Suppressor macrophage treated with lipopolysaccharide for 4 hours (primary cell): ENCODE measurements around the gene MKKS.
"Not testable (repeated sequence)": the region's sequence is repeated elsewhere in the genome, so short reads cannot be mapped to it uniquely, and the experiment has no call there.

Source experiments
- DNase-seq: peaks from one replicate; pipeline ENCODE4 v3.0.0-alpha.2; 2020

Gene MKKS

GRCh38 chr20:10448270-10449156 is 14.5 kb upstream of the MKKS start:
- DNase-seq: no peak

- DNase-seq: peak; percentile 39
Measured at GRCh38 chr20:10447028-10447427, 13.0 kb upstream of the MKKS start.

GRCh38 chr20:10445758-10446157 is 11.7 kb upstream of the MKKS start:
- DNase-seq: no peak

GRCh38 chr20:10443936-10444335 is 9.9 kb upstream of the MKKS start:
- no peak for DNase-seq

GRCh38 chr20:10438217-10438616 is 4.2 kb upstream of the MKKS start:
- DNase-seq: no peak

GRCh38 chr20:10436053-10436699 is 2.2 kb upstream of the MKKS start:
- no peak for DNase-seq

GRCh38 chr20:10434832-10435812 is 1.1 kb upstream of the MKKS start, which contains the start of gene SLX4IP:
Gene SLX4IP (plus strand): TSS chr20:10435305. CDS start chr20:10458205, 22,900 bp downstream.
- DNase-seq: peak; percentile 95

GRCh38 chr20:10434467-10434831 is 427 bp upstream of the MKKS start:
- peak; percentile 98 for DNase-seq

GRCh38 chr20:10433014-10433622 is 904 bp downstream of the MKKS start:
- no peak for DNase-seq

GRCh38 chr20:10432079-10432478 is 1.9 kb downstream of the MKKS start:
- DNase-seq: no peak

GRCh38 chr20:10430704-10431103 is 3.3 kb downstream of the MKKS start:
- DNase-seq: no peak

GRCh38 chr20:10430000-10430466 is 4.0 kb downstream of the MKKS start:
- no peak for DNase-seq

- DNase-seq: no peak
Measured at GRCh38 chr20:10429443-10429981, 4.5 kb downstream of the MKKS start.

GRCh38 chr20:10428008-10428407 is 6.0 kb downstream of the MKKS start:
- no peak for DNase-seq

- peak; percentile 65 for DNase-seq
Measured at GRCh38 chr20:10427060-10427692, 6.8 kb downstream of the MKKS start.

- DNase-seq: no peak
Measured at GRCh38 chr20:10423735-10424134, 10.3 kb downstream of the MKKS start.

GRCh38 chr20:10419550-10420133 is 14.4 kb downstream of the MKKS start:
- no peak for DNase-seq

- not testable (repeated sequence) for DNase-seq
Measured at GRCh38 chr20:10417218-10417617, 16.8 kb downstream of the MKKS start.

- no peak for DNase-seq
Measured at GRCh38 chr20:10415013-10415650, 18.9 kb downstream of the MKKS start.

- DNase-seq: no peak
Measured at GRCh38 chr20:10412591-10413408, 21.2 kb downstream of the MKKS start.
